Measurements from ENCODE around the gene IGFL2.

Gene IGFL2

DNA sequence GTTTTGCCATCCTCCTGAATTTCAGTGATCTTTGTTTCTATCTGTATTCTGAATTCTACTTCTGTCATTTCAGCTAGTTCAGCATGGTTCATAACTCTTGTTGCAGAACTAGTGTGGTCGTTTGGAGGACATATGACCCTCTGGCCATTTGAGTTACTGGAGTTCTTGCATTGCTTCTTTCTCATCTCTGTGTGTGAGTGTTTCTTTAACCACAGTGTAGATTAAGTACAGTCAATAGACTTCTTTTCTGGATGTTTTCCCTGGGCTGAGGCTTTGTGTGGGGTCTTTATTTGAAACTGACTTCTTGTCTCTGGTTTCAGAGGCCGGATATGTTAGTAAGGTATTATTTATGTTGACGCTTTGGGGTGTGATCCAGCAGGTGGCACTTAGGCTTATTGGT is 14.7 kb downstream of the IGFL2 start:
- no peaks in the 10 kb centered on the region; the same call in 1 of the 2 replicates for H3K9me3 ChIP-seq
- H3K4me3 ChIP-seq (ENCODE audit: low read depth, low read length): no peak overlapping the region
- no peak for DNase-seq

DNA sequence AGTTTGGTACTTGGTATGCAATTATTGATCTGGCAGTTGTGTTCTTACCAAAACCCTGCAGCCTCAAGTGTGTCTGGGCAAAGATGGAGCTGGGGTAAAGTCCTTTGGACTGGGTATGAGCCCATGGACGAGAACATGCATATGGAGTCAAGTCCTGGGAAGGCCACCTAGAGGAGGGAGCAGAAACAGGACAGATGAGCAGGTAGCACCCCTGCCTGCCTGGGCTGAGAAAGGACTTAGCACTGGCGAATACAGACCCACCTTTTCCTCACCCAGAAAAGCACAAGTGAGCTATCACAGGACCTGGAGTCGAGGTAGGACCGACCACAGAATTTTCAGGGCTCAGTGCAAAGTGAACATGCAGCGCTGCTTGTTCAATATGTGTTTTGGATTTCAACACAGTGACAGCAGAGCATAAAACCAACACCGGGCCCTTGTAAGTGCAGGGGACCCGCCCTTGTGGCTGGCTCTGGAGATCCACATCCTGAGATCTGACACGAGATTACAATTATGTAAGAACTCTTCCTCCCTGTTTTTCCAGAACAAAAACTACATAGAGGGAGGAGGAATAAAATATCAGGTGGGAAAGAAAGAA is 25.9 kb downstream of the IGFL2 start:
- Histone ChIP-seq H3K4me3 (ENCODE audit: low read depth, low read length) (no peak overlapping the region), H3K9me3 (no peaks in the 10 kb centered on the region), H3K36me3 (no peaks in the 10 kb centered on the region), H3K27me3 (peaks cover 39% of the 10 kb centered on the region), H3K4me1 (no peaks in the 10 kb centered on the region)
- TF ChIP-seq CTCF (IDR thresholded peaks at IDR 0.05; ENCODE audit: low read depth, low read length): no peak
- DNase-seq: no peak

More for the DNA sequence above, 14.7 kb downstream of the IGFL2 start:
- Histone ChIP-seq H3K27me3 (peaks cover 6% of the 10 kb centered on the region), H3K36me3 (no peaks in the 10 kb centered on the region), H3K4me1 (no peaks in the 10 kb centered on the region)
- TF ChIP-seq CTCF (IDR thresholded peaks at IDR 0.05; ENCODE audit: low read depth, low read length): no peak

GRCh38 chr19:46176116-46176860 is 28.2 kb downstream of the IGFL2 start:
- Histone ChIP-seq H3K4me1 (no peaks in the 10 kb centered on the region), H3K9me3 (no peaks in the 10 kb centered on the region), H3K27me3 (peaks cover 31% of the 10 kb centered on the region), H3K36me3 (no peaks in the 10 kb centered on the region), H3K4me3 (ENCODE audit: low read depth, low read length) (no peak overlapping the region)
- no peak for DNase-seq
- TF ChIP-seq CTCF (IDR thresholded peaks at IDR 0.05; ENCODE audit: low read depth, low read length): no peak

- no peak for DNase-seq
- TF ChIP-seq CTCF (IDR thresholded peaks at IDR 0.05; ENCODE audit: low read depth, low read length): no peak
- H3K4me1 ChIP-seq: no peaks in the 10 kb centered on the region
- H3K27me3 ChIP-seq: peaks cover 22% of the 10 kb centered on the region
- no peaks in the 10 kb centered on the region for H3K36me3 ChIP-seq
- H3K9me3 ChIP-seq: no peaks in the 10 kb centered on the region
- H3K4me3 ChIP-seq (ENCODE audit: low read depth, low read length): no peak overlapping the region
These were observed 31.2 kb downstream of the IGFL2 start for GRCh38 chr19:46179076-46179759.

- no peaks in the 10 kb centered on the region for H3K36me3 ChIP-seq
- TF ChIP-seq CTCF (IDR thresholded peaks at IDR 0.05; ENCODE audit: low read depth, low read length): no peak
- no peak for DNase-seq
- H3K4me1 ChIP-seq: no peaks in the 10 kb centered on the region
- no peaks in the 10 kb centered on the region for H3K9me3 ChIP-seq
- H3K27me3 ChIP-seq: peaks cover 28% of the 10 kb centered on the region; the same call in 1 of the 2 replicates
- no peak overlapping the region for H3K4me3 ChIP-seq (ENCODE audit: low read depth, low read length)
These were observed 32.8 kb downstream of the IGFL2 start for GRCh38 chr19:46180701-46181387.
